HEK293 (cell line): ENCODE measurements around the gene MTURN.

ENCODE experiments used
- CTCF ChIA-PET: fragments of 350-600 bp; formaldehyde crosslinking; extraction: SDS; loops from one replicate; lab custom pipeline; 2021; ENCODE audit warnings: antibody characterized with exemption; lab: Yijun Ruan, JAX
- POLR2A ChIA-PET: fragments of 300-600 bp; formaldehyde crosslinking; extraction: SDS; loops from one replicate; lab custom pipeline; 2020; ENCODE audit warnings: antibody characterized with exemption, inconsistent platforms; lab: Yijun Ruan, JAX
- H3K27ac ChIP-seq: fragments of 200-500 bp; sonication (Bioruptor generic); 2 replicates; pipeline ENCODE4 v1.5.1; 2014; ENCODE audit warnings: low read depth, low read length, control low read depth, inconsistent platforms; ENCODE audit errors: extremely low read depth
- H3K36me3 ChIP-seq, 2 experiments: fragments of 200-500 bp in 1 of 2; sonication (Bioruptor generic) in 1 of 2; 1 replicate in 1 of 2; 2 replicates in 1 of 2; pipeline ENCODE4 v1.5.1; 2014 to 2017; ENCODE audit warnings: inconsistent platforms in 2 of 2, low read length in 2 of 2; ENCODE audit not compliant: control insufficient read depth in 2 of 2, insufficient read depth in 1 of 2
- H3K4me1 ChIP-seq: fragments of 200-500 bp; sonication (Bioruptor generic); 2 replicates; pipeline ENCODE4 v1.5.1; 2014; ENCODE audit warnings: mild to moderate bottlenecking, low read length, inconsistent platforms; ENCODE audit not compliant: control insufficient read depth, insufficient read depth
- H3K4me3 ChIP-seq: 2 replicates; pipeline ENCODE4 v1.5.1; 2011; ENCODE audit warnings: low read depth, mild to moderate bottlenecking, control low read depth, low read length, moderate library complexity
- H3K9me3 ChIP-seq: fragments of 200-500 bp; sonication (Bioruptor generic); 2 replicates; pipeline ENCODE4 v1.5.1; 2014; ENCODE audit warnings: low read depth, low read length, inconsistent platforms; ENCODE audit not compliant: control insufficient read depth, insufficient read depth
- SP2 ChIP-seq: fragments of 450-650 bp; formaldehyde crosslinking; IDR thresholded peaks from 2 replicates; pipeline ENCODE4 v1.5.1; 2016; ENCODE audit warnings: missing biosample characterization, missing genetic modification characterization
- ZNF16 ChIP-seq: fragments of 450-650 bp; formaldehyde crosslinking; IDR thresholded peaks from 2 replicates; pipeline ENCODE4 v1.5.1; 2016; ENCODE audit warnings: low read depth, missing biosample characterization, missing genetic modification characterization
- ZNF19 ChIP-seq: fragments of 450-650 bp; formaldehyde crosslinking; IDR thresholded peaks from 2 replicates; pipeline ENCODE4; 2016; ENCODE audit warnings: missing biosample characterization, missing genetic modification characterization, low read depth
- ZNF214 ChIP-seq: fragments of 450-650 bp; formaldehyde crosslinking; IDR thresholded peaks from 2 replicates; pipeline ENCODE4 v1.5.1; 2017; ENCODE audit warnings: missing biosample characterization, mild to moderate bottlenecking, missing genetic modification characterization, borderline replicate concordance
- ZNF473 ChIP-seq: fragments of 450-650 bp; formaldehyde crosslinking; IDR thresholded peaks from 2 replicates; pipeline ENCODE4 v1.5.1; 2017; ENCODE audit warnings: missing biosample characterization, missing genetic modification characterization
- ZNF48 ChIP-seq: fragments of 450-650 bp; formaldehyde crosslinking; IDR thresholded peaks from 2 replicates; pipeline ENCODE4 v1.5.1; 2016; ENCODE audit warnings: missing biosample characterization, missing genetic modification characterization
- ZNF501 ChIP-seq: fragments of 450-650 bp; formaldehyde crosslinking; IDR thresholded peaks from 2 replicates; pipeline ENCODE4 v1.5.1; 2016; ENCODE audit warnings: missing biosample characterization, missing genetic modification characterization
- ZNF555 ChIP-seq: fragments of 450-650 bp; formaldehyde crosslinking; conservative IDR thresholded peaks from 2 replicates; pipeline ENCODE4 v1.5.1; 2017; ENCODE audit warnings: missing biosample characterization, mild to moderate bottlenecking, missing genetic modification characterization, inconsistent platforms
- ZNF561 ChIP-seq: fragments of 450-650 bp; IDR thresholded peaks from 2 replicates; pipeline ENCODE4 v1.5.1; 2018; ENCODE audit warnings: missing biosample characterization, missing genetic modification characterization, borderline replicate concordance
- ZNF623 ChIP-seq: fragments of 450-650 bp; formaldehyde crosslinking; IDR thresholded peaks from 2 replicates; pipeline ENCODE4 v1.5.1; 2016; ENCODE audit warnings: missing biosample characterization, missing genetic modification characterization
- ZNF768 ChIP-seq: fragments of 450-650 bp; formaldehyde crosslinking; IDR thresholded peaks from 2 replicates; pipeline ENCODE4 v1.5.1; 2018; ENCODE audit warnings: missing biosample characterization, mild to moderate bottlenecking, missing genetic modification characterization
- ZSCAN30 ChIP-seq: fragments of 450-650 bp; IDR thresholded peaks from 2 replicates; pipeline ENCODE4 v1.5.1; 2018; ENCODE audit warnings: missing biosample characterization, mild to moderate bottlenecking, missing genetic modification characterization, moderate library complexity
- TF ChIP-seq, protein P1 (sequence below): fragments of 450-650 bp; formaldehyde crosslinking; IDR thresholded peaks from 2 replicates; pipeline ENCODE4 v1.5.1; 2016; ENCODE audit warnings: missing biosample characterization, missing genetic modification characterization
- TF ChIP-seq, protein P2 (sequence below): fragments of 450-650 bp; formaldehyde crosslinking; conservative IDR thresholded peaks from 2 replicates; pipeline ENCODE4 v1.5.1; 2016; ENCODE audit warnings: low read depth, missing biosample characterization, missing genetic modification characterization

The MTURN gene

DNA sequence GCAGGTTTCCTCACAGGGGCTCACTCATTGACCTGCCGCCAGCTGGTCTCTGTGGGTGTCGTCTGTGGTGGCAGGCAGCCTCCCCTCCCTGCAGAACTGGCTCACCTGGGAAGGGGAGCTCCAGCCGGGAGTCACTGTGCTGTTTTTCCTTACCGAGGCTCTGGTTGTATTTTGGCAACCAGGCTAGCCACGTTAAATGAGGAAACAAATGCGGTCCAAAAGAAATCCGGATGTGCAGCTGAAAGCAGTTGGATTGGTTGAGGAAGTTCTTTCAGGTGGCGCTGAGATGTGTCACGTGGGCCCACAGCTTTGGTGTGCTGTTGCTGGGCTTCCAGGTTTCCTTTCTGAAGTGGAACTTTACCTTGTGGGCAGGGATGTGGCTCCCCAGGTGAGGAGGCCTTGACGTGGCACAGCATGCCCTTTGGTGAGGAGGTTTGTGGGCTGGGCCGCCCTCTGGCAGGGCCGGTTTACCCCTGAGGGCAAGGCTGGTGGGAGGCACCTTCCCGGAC is 14.2 kb downstream of the MTURN start (continued):
- no peak for TF ChIP-seq ZNF214 (tag by site-specific recombination)
- no peak for TF ChIP-seq ZNF555 (tag by site-specific recombination)

DNA sequence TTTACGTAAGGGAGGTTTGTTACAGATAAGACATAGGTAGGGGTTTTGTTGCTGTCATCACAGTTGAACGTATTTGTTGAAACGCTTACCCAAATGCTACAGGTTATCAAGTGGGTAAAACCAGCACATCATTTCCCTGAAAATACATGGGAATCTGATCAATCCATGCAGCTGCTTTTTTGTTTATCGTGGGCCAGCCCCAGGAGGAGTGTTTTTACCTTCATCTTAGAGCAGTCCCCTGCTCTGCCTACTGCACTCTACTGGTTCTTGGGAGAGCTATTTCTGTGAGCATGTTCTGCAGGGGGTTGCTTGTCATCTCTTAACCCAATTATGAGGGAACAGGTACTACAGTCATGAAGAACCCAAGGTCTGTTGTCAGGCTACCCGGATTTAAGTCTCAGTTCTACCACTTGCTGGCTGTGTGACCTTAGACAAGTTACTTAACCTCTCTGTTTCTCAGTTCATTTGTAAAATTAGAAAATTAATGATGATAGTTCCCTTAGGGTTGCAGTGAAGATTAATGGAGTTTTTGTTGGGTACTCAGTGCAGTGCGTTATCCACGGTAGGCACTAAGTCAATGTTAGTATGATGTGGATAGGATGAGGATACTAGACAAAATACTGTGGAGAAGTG is 15.0 kb downstream of the MTURN start:
- TF ChIP-seq ZNF473 (tag by site-specific recombination) (no peak), ZNF16 (tag by site-specific recombination) (no peak), ZNF501 (tag by site-specific recombination) (no peak), ZNF768 (tag by site-specific recombination) (peak; percentile 68; the same call in 1 of the 2 replicates)
- TF ChIP-seq, protein P1, sequence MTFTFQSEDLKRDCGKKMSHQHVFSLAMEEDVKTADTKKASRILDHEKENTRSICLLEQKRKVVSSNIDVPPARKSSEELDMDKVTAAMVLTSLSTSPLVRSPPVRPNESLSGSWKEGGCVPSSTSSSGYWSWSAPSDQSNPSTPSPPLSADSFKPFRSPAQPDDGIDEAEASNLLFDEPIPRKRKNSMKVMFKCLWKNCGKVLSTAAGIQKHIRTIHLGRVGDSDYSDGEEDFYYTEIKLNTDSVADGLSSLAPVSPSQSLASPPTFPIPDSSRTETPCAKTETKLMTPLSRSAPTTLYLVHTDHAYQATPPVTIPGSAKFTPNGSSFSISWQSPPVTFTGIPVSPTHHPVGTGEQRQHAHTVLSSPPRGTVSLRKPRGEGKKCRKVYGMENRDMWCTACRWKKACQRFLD, result no peak
- Histone ChIP-seq H3K27ac (no peak overlapping the region), H3K4me3 (no peak overlapping the region), H3K9me3 (no peaks in the 10 kb centered on the region), H3K4me1 (peaks cover 19% of the 10 kb centered on the region), H3K36me3 (peaks cover 0 to 16% of the 10 kb centered on the region in 2 experiments; a peak in 1 of 3 replicates)
- ChIA-PET CTCF (interaction anchor here (0.5 kb wide), 1 partner anchor 130 kb away, joined by 3 read pairs; no protein-coding TSS in a partner anchor), POLR2A (no interaction called here)

DNA sequence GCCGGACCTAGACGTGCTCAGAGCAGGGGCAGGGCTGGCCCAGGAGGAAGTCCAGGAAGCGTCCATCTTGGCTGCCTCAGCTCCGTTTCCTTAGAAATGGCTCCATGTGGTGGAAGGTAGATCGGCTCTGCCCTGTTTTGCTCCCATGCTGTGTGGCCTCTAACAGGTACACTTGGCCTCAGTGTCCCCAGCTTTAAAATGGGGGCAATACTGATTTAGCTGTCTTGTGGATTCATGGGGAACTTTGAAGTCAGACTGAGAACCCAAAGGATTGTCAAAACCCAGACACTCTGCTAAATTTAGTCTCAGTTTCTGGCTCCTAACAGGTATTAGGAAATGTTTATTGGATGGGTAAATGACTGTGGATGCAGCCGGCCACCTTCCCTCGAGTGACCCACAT is 15.9 kb downstream of the MTURN start:
- H3K4me1 ChIP-seq, result peaks cover 11% of the 10 kb centered on the region; the same call in 1 of the 2 replicates
- H3K27ac ChIP-seq, result no peak overlapping the region
- no peak overlapping the region for H3K4me3 ChIP-seq
- H3K9me3 ChIP-seq, result no peaks in the 10 kb centered on the region
- CTCF ChIA-PET, result interaction anchor here (0.6 to 1.2 kb wide), 2 partner anchors 9 to 226 kb away, joined by 3 to 4 read pairs; no protein-coding TSS in a partner anchor
- POLR2A ChIA-PET, result no interaction called here
- peaks cover 0 to 16% of the 10 kb centered on the region in 2 experiments; a peak in 1 of 3 replicates for H3K36me3 ChIP-seq
- no peak for TF ChIP-seq SP2
- no peak for TF ChIP-seq ZNF19 (tag by site-specific recombination)
- TF ChIP-seq, protein P2, sequence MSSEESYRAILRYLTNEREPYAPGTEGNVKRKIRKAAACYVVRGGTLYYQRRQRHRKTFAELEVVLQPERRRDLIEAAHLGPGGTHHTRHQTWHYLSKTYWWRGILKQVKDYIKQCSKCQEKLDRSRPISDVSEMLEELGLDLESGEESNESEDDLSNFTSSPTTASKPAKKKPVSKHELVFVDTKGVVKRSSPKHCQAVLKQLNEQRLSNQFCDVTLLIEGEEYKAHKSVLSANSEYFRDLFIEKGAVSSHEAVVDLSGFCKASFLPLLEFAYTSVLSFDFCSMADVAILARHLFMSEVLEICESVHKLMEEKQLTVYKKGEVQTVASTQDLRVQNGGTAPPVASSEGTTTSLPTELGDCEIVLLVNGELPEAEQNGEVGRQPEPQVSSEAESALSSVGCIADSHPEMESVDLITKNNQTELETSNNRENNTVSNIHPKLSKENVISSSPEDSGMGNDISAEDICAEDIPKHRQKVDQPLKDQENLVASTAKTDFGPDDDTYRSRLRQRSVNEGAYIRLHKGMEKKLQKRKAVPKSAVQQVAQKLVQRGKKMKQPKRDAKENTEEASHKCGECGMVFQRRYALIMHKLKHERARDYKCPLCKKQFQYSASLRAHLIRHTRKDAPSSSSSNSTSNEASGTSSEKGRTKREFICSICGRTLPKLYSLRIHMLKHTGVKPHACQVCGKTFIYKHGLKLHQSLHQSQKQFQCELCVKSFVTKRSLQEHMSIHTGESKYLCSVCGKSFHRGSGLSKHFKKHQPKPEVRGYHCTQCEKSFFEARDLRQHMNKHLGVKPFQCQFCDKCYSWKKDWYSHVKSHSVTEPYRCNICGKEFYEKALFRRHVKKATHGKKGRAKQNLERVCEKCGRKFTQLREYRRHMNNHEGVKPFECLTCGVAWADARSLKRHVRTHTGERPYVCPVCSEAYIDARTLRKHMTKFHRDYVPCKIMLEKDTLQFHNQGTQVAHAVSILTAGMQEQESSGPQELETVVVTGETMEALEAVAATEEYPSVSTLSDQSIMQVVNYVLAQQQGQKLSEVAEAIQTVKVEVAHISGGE (tag by site-specific recombination), result no peak
- TF ChIP-seq ZNF48 (tag by site-specific recombination), result no peak
- TF ChIP-seq ZNF561 (tag by site-specific recombination), result no peak
- no peak for TF ChIP-seq ZSCAN30
- TF ChIP-seq ZNF623 (tag by site-specific recombination), result no peak

DNA sequence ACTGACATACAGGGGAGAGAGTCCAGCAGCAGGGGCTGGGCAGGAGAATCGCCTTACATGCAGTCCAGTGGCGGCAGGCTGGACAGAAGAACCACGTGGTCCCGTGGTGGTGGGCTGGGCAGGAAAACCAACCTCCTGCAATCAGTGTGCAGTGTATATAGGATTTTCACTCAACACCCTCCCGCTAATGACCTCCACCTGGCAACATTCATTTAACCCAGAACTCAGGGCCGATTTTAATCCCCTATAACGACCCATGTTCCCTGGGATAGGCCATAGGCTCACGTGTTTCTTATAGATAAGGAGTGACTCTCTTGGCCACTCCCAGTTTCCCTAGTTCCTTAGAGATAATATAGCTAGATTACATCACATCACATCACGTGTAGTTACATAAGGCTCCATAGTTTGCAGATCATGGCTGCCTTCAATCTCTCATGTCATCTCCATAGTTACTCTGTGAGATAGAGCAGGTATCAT is 19.4 kb downstream of the MTURN start:
- Histone ChIP-seq H3K4me1 (no peaks in the 10 kb centered on the region), H3K4me3 (no peak overlapping the region), H3K27ac (no peak overlapping the region), H3K36me3 (peaks cover 0 to 16% of the 10 kb centered on the region in 2 experiments; a peak in 1 of 3 replicates), H3K9me3 (no peaks in the 10 kb centered on the region)
- no peak for TF ChIP-seq ZNF623 (tag by site-specific recombination)
- ChIA-PET CTCF (interaction anchor here (0.6 to 0.8 kb wide), 2 partner anchors 79 to 410 kb away, joined by 3 read pairs; no protein-coding TSS in a partner anchor), POLR2A (no interaction called here)
